Measurements from ENCODE around the gene STK4. TPM values are rescaled to one million over a fixed set of nuclear protein-coding genes. Genes with fewer than 3 reads are reported as not detected.

The STK4 gene
- total RNA-seq, 1 experiment from 2014 or later: 41.2 TPM

DNA sequence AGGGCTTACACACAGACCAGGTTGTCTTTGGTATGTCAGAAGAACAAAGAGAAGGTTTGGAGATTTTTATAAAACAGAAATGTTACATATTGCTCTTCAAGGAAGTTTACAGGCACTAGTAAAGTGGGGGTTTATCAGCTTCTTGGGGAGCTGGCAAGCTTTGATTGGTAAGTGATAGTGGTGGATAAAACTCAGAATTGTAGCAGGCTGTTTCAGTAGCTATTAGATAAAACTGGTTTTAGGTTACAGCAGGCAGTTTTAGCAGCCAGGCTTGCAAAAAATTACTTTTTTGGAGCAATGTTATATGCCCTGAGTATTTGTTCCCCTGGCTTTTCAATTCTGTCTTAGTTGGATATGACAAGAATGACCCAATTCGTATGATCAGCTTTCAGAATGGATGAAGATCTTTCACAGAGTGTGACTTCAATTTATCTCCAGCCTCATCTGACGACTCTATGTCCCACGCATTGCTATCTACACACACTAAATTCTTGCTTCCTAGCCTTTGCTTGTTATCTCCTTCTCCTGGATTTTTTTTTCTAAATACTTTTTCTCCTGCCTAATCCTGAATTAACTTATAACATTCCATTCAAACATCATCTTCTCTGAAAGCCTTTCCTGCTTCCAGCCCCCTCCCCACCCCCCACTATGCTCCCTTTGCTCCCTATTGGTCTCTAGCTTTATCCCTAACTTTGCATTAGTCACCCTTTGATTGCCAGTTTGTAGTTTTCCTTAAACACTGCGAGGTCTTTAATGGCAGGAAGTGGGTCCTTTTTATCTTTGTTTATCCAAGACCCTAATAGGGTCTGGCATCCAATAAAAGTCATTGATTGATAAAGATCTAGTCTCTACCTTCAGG lies 5.1 kb upstream of the STK4 start:
- peak overlapping the region; percentile 96; the same call in 1 of the 2 replicates for H3K4me3 Mint-ChIP-seq
- POLR2A ChIA-PET: interaction anchor here (0.6 kb wide), 1 partner anchor 52 kb away, joined by 3 read pairs; no protein-coding TSS in a partner anchor
- H3K9me3 Mint-ChIP-seq: no peaks in the 10 kb centered on the region
- CTCF ChIA-PET: interaction anchor here (1.0 to 2.7 kb wide), 10 partner anchors 10 to 333 kb away, joined by 3 to 7 read pairs (median 4); partner anchors contain the start of genes PABPC1L and YWHAB
- no peak for ATAC-seq
- H3K27me3 Mint-ChIP-seq (ENCODE audit: low read depth): peaks cover 40% of the 10 kb centered on the region
- no peak overlapping the region for H3K27ac Mint-ChIP-seq
- peaks cover 35% of the 10 kb centered on the region for H3K4me1 Mint-ChIP-seq
- no peak for DNase-seq (ENCODE audit: low spot score)
- H3K36me3 Mint-ChIP-seq: peaks cover 7% of the 10 kb centered on the region
- TF ChIP-seq TEAD1 (CRISPR knock-in tag; IDR thresholded peaks at IDR 0.05): no peak
- TF ChIP-seq PRRX2 (CRISPR knock-in tag; IDR thresholded peaks at IDR 0.05): no peak
- TF ChIP-seq TP53 (CRISPR knock-in tag; IDR thresholded peaks at IDR 0.05): no peak
- no peak for TF ChIP-seq TCF7 (CRISPR knock-in tag; IDR thresholded peaks at IDR 0.05; ENCODE audit: low read depth)
- TF ChIP-seq, protein P1, sequence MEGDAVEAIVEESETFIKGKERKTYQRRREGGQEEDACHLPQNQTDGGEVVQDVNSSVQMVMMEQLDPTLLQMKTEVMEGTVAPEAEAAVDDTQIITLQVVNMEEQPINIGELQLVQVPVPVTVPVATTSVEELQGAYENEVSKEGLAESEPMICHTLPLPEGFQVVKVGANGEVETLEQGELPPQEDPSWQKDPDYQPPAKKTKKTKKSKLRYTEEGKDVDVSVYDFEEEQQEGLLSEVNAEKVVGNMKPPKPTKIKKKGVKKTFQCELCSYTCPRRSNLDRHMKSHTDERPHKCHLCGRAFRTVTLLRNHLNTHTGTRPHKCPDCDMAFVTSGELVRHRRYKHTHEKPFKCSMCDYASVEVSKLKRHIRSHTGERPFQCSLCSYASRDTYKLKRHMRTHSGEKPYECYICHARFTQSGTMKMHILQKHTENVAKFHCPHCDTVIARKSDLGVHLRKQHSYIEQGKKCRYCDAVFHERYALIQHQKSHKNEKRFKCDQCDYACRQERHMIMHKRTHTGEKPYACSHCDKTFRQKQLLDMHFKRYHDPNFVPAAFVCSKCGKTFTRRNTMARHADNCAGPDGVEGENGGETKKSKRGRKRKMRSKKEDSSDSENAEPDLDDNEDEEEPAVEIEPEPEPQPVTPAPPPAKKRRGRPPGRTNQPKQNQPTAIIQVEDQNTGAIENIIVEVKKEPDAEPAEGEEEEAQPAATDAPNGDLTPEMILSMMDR (IDR thresholded peaks at IDR 0.05): no peak
- TF ChIP-seq, protein P2, sequence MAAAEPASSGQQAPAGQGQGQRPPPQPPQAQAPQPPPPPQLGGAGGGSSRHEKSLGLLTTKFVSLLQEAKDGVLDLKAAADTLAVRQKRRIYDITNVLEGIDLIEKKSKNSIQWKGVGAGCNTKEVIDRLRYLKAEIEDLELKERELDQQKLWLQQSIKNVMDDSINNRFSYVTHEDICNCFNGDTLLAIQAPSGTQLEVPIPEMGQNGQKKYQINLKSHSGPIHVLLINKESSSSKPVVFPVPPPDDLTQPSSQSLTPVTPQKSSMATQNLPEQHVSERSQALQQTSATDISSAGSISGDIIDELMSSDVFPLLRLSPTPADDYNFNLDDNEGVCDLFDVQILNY (CRISPR knock-in tag; IDR thresholded peaks at IDR 0.05): no peak
- no peak for TF ChIP-seq ZNF121 (CRISPR knock-in tag; IDR thresholded peaks at IDR 0.05)
- no peak for TF ChIP-seq CREM (CRISPR knock-in tag; IDR thresholded peaks at IDR 0.05)
- TF ChIP-seq, protein P3, sequence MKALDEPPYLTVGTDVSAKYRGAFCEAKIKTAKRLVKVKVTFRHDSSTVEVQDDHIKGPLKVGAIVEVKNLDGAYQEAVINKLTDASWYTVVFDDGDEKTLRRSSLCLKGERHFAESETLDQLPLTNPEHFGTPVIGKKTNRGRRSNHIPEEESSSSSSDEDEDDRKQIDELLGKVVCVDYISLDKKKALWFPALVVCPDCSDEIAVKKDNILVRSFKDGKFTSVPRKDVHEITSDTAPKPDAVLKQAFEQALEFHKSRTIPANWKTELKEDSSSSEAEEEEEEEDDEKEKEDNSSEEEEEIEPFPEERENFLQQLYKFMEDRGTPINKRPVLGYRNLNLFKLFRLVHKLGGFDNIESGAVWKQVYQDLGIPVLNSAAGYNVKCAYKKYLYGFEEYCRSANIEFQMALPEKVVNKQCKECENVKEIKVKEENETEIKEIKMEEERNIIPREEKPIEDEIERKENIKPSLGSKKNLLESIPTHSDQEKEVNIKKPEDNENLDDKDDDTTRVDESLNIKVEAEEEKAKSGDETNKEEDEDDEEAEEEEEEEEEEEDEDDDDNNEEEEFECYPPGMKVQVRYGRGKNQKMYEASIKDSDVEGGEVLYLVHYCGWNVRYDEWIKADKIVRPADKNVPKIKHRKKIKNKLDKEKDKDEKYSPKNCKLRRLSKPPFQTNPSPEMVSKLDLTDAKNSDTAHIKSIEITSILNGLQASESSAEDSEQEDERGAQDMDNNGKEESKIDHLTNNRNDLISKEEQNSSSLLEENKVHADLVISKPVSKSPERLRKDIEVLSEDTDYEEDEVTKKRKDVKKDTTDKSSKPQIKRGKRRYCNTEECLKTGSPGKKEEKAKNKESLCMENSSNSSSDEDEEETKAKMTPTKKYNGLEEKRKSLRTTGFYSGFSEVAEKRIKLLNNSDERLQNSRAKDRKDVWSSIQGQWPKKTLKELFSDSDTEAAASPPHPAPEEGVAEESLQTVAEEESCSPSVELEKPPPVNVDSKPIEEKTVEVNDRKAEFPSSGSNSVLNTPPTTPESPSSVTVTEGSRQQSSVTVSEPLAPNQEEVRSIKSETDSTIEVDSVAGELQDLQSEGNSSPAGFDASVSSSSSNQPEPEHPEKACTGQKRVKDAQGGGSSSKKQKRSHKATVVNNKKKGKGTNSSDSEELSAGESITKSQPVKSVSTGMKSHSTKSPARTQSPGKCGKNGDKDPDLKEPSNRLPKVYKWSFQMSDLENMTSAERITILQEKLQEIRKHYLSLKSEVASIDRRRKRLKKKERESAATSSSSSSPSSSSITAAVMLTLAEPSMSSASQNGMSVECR (CRISPR knock-in tag; IDR thresholded peaks at IDR 0.05; ENCODE audit: borderline replicate concordance): no peak
- no peak for TF ChIP-seq AFF4 (CRISPR knock-in tag; IDR thresholded peaks at IDR 0.05; ENCODE audit: borderline replicate concordance)
- TF ChIP-seq, protein P4, sequence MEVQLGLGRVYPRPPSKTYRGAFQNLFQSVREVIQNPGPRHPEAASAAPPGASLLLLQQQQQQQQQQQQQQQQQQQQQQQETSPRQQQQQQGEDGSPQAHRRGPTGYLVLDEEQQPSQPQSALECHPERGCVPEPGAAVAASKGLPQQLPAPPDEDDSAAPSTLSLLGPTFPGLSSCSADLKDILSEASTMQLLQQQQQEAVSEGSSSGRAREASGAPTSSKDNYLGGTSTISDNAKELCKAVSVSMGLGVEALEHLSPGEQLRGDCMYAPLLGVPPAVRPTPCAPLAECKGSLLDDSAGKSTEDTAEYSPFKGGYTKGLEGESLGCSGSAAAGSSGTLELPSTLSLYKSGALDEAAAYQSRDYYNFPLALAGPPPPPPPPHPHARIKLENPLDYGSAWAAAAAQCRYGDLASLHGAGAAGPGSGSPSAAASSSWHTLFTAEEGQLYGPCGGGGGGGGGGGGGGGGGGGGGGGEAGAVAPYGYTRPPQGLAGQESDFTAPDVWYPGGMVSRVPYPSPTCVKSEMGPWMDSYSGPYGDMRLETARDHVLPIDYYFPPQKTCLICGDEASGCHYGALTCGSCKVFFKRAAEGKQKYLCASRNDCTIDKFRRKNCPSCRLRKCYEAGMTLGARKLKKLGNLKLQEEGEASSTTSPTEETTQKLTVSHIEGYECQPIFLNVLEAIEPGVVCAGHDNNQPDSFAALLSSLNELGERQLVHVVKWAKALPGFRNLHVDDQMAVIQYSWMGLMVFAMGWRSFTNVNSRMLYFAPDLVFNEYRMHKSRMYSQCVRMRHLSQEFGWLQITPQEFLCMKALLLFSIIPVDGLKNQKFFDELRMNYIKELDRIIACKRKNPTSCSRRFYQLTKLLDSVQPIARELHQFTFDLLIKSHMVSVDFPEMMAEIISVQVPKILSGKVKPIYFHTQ (CRISPR knock-in tag; IDR thresholded peaks at IDR 0.05): no peak
- TF ChIP-seq ZNF219 (CRISPR knock-in tag; IDR thresholded peaks at IDR 0.05; ENCODE audit: borderline replicate concordance): no peak
- TF ChIP-seq NR2C2 (CRISPR knock-in tag; IDR thresholded peaks at IDR 0.05): no peak
- no peak for TF ChIP-seq KAT7 (CRISPR knock-in tag; IDR thresholded peaks at IDR 0.05; ENCODE audit: borderline replicate concordance)
- TF ChIP-seq, protein P5, sequence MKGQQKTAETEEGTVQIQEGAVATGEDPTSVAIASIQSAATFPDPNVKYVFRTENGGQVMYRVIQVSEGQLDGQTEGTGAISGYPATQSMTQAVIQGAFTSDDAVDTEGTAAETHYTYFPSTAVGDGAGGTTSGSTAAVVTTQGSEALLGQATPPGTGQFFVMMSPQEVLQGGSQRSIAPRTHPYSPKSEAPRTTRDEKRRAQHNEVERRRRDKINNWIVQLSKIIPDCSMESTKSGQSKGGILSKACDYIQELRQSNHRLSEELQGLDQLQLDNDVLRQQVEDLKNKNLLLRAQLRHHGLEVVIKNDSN (CRISPR knock-in tag; IDR thresholded peaks at IDR 0.05): no peak
- TF ChIP-seq, protein P6, sequence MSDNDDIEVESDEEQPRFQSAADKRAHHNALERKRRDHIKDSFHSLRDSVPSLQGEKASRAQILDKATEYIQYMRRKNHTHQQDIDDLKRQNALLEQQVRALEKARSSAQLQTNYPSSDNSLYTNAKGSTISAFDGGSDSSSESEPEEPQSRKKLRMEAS (CRISPR knock-in tag; IDR thresholded peaks at IDR 0.05): no peak
- TF ChIP-seq ZNF423 (CRISPR knock-in tag; IDR thresholded peaks at IDR 0.05): no peak
